A204.1 (cell line): ENCODE results near the gene COL27A1.

Experiments
- FAIRE-seq: peaks from 2 replicates; lab custom pipeline; 2012; peaks lifted over from hg19 to GRCh38; lab: Jason Lieb, UNC

Gene COL27A1

DNA sequence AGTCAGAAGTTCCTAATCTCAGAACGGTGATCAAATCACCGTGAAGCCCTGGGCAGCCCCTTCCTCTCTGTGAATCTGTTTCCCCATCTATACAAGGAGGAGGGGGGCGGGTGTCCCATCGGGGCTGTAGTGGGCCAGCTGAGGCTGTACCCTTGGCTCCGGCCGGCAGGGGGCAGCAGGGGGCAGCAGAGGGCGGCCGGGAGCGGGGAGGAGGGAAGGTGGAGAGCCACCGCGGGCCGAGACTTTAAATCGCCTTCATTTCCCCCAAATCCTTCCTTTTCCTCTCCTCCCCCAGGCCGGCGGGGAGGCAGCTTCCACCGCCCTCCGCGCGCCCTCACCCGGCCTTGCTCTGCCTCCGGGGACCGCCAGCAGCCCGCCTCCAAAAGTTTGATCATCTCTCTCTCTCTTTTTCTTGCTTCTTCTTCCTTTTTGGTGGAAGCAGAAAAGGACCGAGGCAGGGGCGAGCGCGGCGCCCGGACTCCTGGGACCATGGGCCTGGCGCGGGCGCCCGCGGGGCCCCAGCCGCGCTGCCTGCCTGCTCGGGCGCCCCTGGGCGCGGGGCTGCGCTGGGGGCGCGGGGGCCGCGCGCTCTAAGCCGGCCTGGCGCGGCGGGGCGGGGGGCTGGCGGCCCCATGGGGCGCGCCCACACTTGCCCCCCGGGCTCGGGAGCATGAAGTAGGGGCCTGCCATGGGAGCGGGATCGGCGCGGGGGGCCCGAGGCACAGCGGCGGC, at the start of gene COL27A1:
Gene COL27A1, plus strand, starts transcription at position 275 of the 732 bp plus-strand sequence. Its CDS starts 414 bp downstream, at position 689.
- no peak for FAIRE-seq

DNA sequence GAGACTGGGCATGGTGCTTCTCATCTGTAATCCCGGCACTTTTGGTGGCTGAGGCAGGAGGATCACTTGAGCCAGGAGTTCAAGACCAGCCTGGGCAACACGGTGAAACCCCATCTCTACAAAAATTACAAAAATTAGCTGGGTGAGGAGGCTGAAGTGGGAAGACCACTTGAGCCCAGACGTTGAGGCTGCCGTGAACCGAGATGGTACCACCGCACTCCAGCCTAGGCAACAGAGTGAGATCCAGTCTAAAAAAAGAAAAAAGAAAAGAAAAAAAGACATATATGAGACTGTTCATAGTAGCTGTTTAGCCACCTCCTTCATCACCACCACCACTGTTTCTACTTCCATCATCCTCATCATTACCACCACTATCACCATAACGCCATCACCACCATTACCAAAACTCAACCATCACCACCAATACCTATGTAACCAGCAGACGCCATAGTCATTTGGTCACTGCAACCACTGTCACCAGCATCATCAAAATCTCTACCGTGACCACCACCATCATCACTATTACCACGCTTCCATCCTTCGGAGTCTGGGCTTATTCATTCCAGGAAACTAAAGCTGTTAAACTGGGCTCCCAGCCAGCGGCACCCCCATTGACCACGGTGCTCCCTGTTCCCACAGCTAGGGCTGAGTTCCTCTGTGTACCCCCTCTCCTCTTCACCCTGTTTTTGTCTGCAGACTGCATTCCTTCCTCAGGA, 47.9 kb upstream of the COL27A1 start:
- FAIRE-seq, result no peak

GRCh38 chr9:114108016-114108833, 47.1 kb upstream of the COL27A1 start:
- no peak for FAIRE-seq

- FAIRE-seq, result no peak
Observed at GRCh38 chr9:114109124-114109523, 46.2 kb upstream of the COL27A1 start.

DNA sequence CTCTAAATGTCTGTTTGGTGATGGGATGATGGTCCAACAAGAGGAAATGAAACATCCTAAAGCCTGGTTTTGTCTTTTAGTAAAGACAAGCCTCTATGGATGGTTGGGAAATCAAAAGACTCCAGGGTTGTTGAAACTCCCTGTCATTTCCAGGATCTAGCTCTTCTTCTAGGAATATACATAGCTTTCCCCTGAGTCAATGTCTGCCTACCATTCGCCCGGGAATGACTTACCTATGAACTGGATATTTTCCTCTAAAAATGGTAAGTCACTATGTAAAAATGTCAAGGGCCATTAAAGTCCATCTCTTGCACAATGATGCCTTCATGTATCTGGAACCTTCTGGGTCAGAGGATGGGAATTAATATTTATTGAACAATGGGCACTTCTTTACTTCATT, 45.2 kb upstream of the COL27A1 start:
- FAIRE-seq, result no peak

GRCh38 chr9:114112325-114112724, 43.0 kb upstream of the COL27A1 start:
- no peak for FAIRE-seq

GRCh38 chr9:114112778-114113584, 42.4 kb upstream of the COL27A1 start:
- no peak for FAIRE-seq

- FAIRE-seq, result no peak
Observed at GRCh38 chr9:114114364-114114763, 41.0 kb upstream of the COL27A1 start.

GRCh38 chr9:114115654-114116125, 39.6 kb upstream of the COL27A1 start:
- no peak for FAIRE-seq

GRCh38 chr9:114116126-114116747, 39.1 kb upstream of the COL27A1 start:
- FAIRE-seq, result no peak

GRCh38 chr9:114117614-114117995, 37.7 kb upstream of the COL27A1 start:
- FAIRE-seq, result no peak

- no peak for FAIRE-seq
Observed at GRCh38 chr9:114117996-114118830, 37.1 kb upstream of the COL27A1 start.

DNA sequence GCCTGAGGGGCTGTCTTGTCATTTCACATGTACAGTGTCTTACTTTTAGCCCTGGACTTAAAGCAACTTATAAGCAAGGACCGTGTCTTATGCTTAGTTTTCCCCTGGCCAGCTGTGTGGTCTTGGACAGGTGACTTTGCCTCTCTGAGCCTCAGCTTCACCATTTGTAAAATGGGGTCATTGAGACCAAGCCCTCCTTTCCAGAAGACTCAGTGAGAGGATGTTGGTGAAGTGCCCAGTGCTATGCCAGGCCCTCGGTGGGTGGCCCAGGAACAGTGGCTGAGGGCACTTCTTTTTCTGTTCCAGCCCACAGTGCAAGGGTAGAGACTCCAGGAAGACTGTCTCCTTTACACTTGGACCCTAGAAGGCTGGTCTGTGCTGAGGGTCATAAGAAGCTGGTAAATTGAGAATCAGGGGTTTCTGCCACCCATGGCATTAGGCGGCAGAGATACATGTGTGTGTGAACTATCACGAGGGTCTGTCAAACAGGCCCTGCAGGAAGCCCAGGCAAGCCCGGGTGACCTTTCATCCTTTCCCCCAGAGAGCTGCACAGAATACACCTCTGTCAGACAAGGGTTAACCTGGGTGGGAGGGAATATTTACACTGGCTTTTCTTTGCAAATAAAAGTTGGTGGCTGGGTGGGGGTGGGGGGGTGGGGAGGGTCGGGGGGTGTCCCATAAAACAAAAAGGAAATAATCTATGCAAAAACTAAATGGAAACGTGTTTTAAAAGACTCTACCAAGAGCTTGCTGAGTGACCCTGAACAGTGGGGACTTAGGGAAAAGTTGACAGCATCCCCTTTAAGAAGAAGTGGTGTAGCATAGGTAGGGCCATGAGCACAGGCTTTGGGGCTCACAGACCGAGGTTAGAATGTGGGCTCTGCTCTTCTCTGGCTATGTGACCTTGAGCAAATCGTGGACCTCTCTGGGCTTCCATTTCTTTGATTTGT, 35.8 kb upstream of the COL27A1 start:
- FAIRE-seq, result no peak

DNA sequence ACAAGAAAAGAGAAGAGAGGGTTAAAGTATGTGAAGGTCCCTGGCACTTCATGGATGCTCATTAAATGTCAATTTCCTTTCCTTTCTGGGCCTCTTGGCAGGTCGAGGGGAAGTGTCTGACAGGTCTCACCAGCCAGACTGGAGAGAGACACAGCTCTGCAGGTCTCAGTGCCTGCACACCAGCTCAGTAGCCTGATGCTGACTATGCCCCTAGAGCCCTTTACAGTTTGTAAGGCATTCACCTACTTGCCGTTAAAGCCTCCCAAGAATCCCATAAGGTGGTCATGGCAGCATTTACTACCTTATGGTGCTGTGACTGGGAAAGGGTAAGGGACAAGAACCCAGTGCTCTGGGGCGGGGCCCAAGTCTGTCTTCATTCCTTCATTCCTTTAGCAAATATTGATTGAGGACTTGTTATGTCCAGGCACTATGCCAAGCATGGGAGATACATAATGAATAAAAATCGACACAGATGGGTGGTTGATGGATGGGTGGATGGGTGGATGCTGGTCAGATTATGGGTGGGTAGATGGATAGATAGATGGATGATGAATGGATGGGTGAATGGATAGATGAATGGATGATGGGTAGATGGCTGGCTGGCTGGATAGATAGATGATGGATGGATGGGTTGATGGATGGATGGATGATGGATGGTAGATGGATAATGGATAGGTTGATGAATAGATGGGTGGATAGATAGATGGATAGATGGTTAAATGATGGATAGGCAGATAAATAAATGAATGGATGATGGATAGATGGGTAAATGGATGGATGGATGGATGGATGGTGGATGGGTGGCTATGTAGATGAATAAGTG, 34.9 kb upstream of the COL27A1 start:
- no peak for FAIRE-seq

DNA sequence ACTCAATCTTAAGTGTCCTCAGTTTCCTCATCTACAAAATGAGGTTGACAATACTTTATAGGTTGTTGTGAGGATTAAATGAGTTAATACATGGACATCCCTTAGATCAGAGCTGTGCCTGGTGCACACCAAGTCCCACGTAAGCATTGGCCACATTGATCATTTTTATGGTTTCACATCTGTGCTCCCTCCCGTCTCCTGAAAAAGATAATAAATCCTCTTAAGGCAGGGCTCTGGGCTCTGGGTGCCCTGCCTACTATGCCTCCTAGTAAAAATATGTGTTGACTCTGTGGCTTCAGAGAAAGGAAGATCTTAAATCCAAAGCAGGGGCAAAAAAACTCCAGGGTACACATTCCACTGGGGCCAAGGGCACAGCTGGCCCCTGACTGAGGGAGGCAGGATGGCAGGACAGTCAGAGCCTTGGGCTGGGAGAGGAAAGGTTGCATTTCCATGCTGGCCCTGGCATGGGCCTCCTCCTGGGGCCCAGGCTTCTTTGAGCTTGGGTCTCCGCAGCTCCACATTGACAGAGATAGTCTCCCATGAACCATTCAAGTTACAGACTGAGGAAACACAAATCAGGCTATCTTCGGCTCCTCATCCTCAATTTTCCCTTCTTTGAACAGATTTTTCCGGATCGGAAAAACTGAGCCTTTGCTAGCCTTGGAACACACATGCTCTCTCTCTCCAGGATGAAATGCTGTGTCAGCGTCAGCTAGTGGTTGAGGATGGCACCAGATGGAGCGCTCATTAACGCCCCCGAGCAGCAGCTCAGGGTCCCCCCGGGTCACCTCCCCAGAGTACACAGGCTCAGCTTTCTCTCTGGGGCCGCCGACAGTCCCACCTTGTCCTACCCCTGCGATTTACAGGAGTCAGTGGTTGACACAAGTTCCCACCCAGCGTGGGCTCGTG, 33.9 kb upstream of the COL27A1 start:
- no peak for FAIRE-seq

DNA sequence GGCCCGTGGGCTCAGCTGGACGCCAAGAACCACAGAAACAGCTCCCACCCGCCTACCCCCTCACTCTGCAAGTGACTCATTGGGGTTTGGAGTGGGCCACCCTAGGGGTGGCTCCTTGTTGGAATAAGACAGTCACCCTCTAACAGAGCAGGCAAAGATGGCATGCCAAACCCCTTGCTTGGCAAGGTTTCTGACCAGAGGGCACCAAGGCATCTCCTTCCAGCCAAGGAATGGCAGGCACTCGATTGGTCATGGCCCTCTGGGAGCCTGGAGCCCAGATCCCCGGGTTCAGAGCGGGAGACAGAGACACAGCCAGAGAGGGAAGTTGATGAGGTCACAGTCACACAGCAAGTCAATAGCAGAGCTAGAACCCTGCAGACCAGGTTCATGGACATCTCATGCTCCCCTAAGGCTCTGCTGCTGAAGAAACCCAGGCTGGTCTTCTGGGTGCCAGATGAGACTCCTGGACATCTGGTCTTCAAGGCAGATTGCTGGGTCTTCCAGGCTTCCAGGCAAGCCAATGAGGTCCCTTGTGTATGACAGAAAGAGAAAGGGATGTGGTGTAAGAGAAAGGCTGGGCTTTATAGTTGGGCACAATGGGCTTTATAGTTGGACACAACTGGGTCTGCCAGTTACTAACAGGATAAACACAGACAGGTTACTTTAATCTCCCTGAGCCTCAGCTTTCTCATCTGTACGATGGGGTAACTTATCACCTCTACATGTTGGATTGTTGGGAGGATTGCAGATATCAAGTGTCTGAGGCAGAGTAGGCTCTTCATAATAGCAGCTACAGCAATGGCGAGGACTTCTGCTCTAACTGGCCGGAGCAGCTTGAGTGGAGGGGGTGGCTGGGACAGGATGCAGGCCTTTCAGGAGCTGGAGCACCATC, 33.0 kb upstream of the COL27A1 start:
- FAIRE-seq, result no peak
